ENCODE results near the gene SNHG17. TPM values are rescaled to one million over a fixed set of nuclear protein-coding genes. Genes with fewer than 3 reads are reported as not detected.
"Not testable (repeated sequence)": the region's sequence is repeated elsewhere in the genome, so short reads cannot be mapped to it uniquely, and the experiment has no call there.

The SNHG17 gene
- total RNA-seq, 1 experiment from 2014 or later = 41.5 TPM

DNA sequence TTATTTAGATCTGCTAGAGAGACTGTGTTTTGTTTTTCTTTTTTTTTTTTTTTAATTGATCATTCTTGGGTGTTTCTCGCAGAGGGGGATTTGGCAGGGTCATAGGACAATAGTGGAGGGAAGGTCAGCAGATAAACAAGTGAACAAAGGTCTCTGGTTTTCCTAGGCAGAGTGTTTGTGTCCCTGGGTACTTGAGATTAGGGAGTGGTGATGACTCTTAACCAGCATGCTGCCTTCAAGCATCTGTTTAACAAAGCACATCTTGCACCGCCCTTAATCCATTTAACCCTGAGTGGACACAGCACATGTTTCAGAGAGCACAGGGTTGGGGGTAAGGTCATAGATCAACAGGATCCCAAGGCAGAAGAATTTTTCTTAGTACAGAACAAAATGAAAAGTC lies 25.5 kb upstream of the SNHG17 start:
- Histone ChIP-seq H3K4me2 (peak overlapping the region; percentile 66), H3K27ac (peak overlapping the region; percentile 40), H3K4me1 (replicated peaks; ENCODE audit: insufficient read depth) (peaks cover 11% of the 10 kb centered on the region)
- BruUV-seq (replicated peaks); H3F3A ChIP-seq (ENCODE audit: insufficient read depth, low read depth); H3K4me3 ChIP-seq; DNase-seq; H3K79me2 ChIP-seq (ENCODE audit: low read depth); intact Hi-C loops (cut with micrococcal nuclease; ENCODE audit: unreplicated experiment); H2AFZ ChIP-seq; H3K36me3 ChIP-seq (ENCODE audit: low read depth); H3K27me3 ChIP-seq (ENCODE audit: insufficient read depth, low read depth); H3K9me3 ChIP-seq (ENCODE audit: insufficient read depth, low read depth); H4K20me1 ChIP-seq (ENCODE audit: insufficient read depth); H3K9me2 ChIP-seq (ENCODE audit: insufficient read depth): not testable (repeated sequence)
- ChIA-PET CTCF (interaction anchor here (0.7 to 1.0 kb wide), 3 partner anchors 25 to 347 kb away, joined by 3 to 11 read pairs (median 10); partner anchors contain the start of gene SNHG17), POLR2A (ENCODE audit: unreplicated experiment) (interaction anchor here (1.0 kb wide), 1 partner anchor 25 kb away, joined by 10 read pairs; the partner anchor contains the start of gene SNHG17)

DNA sequence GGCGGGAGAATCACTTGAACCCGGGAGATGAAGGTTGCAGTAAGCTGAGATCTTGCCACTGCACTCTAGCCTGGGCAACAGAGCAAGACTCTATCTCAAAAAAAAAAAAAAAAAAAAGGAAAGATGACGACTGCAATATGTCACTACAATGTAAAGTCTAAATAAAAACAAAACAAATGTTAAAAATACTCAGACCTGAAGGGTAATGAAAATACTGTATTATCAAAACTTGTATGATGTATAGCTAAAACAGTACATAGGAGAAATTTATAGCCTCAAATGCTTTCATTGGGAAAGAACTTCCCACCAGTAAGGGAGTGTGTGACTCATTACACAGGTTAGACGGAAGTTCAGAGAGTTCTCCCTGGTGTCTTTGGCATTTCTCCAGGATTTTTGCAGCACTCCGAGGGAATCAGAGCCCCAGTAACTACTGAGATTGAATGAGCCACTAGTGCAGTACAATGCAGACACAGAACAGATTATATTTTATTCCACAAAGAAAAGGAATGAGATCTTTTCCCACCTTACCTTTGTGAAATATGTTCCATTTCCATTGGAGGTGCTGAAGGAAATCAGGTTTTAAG lies 25.0 kb upstream of the SNHG17 start:
- Histone ChIP-seq H3K27ac (peak overlapping the region; percentile 40), H3K79me2 (ENCODE audit: low read depth) (no peaks in the 10 kb centered on the region), H3K9me2 (ENCODE audit: insufficient read depth) (no peaks in the 10 kb centered on the region), H3K4me3 (no peak overlapping the region; the same call in 1 of the 2 replicates), H3K36me3 (ENCODE audit: low read depth) (no peaks in the 10 kb centered on the region), H3K4me1 (replicated peaks; ENCODE audit: insufficient read depth) (peaks cover 11% of the 10 kb centered on the region), H2AFZ (no peak overlapping the region), H3K27me3 (ENCODE audit: insufficient read depth, low read depth) (no peaks in the 10 kb centered on the region), H4K20me1 (ENCODE audit: insufficient read depth) (no peaks in the 10 kb centered on the region), H3K9me3 (ENCODE audit: insufficient read depth, low read depth) (no peaks in the 10 kb centered on the region), H3F3A (ENCODE audit: insufficient read depth, low read depth) (peaks cover 10% of the 10 kb centered on the region), H3K4me2 (peak overlapping the region; percentile 66)
- TF ChIP-seq, protein P1, sequence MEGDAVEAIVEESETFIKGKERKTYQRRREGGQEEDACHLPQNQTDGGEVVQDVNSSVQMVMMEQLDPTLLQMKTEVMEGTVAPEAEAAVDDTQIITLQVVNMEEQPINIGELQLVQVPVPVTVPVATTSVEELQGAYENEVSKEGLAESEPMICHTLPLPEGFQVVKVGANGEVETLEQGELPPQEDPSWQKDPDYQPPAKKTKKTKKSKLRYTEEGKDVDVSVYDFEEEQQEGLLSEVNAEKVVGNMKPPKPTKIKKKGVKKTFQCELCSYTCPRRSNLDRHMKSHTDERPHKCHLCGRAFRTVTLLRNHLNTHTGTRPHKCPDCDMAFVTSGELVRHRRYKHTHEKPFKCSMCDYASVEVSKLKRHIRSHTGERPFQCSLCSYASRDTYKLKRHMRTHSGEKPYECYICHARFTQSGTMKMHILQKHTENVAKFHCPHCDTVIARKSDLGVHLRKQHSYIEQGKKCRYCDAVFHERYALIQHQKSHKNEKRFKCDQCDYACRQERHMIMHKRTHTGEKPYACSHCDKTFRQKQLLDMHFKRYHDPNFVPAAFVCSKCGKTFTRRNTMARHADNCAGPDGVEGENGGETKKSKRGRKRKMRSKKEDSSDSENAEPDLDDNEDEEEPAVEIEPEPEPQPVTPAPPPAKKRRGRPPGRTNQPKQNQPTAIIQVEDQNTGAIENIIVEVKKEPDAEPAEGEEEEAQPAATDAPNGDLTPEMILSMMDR (conservative IDR thresholded peaks at IDR 0.05) = no peak
- TF ChIP-seq EZH2 (IDR thresholded peaks at IDR 0.05; ENCODE audit: low read depth) = no peak
- peak; percentile 65 to 92 for DNase-seq
- CTCF ChIA-PET = interaction anchor here (0.7 to 1.0 kb wide), 3 partner anchors 25 to 347 kb away, joined by 3 to 11 read pairs (median 10); partner anchors contain the start of gene SNHG17
- POLR2A ChIA-PET (ENCODE audit: unreplicated experiment) = interaction anchor here (0.7 to 1.0 kb wide), 2 partner anchors 25 to 1215 kb away, joined by 4 to 10 read pairs; partner anchors contain the start of gene SNHG17
- intact Hi-C loops (cut with micrococcal nuclease; ENCODE audit: unreplicated experiment) = no loop called here
- no TSS peak for BruUV-seq (replicated peaks)

DNA sequence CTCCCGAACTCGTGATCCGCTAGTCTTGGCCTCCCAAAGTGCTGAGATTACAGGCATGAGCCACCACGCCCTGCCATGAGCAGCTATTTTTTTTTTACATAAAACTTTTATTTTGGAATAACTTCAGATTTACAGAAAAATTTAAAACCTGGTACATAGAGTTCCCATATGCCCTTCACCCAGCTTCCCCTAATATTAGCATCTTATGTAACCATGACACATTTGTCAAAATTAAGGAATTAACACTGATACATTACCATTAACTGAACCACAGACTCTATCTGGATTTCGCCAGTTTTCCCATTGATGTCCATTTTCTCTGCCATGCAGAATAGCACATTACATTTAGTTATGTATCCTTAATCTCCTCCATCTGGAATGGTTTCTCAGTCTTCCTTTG lies 23.2 kb upstream of the SNHG17 start:
- H3K27ac ChIP-seq = no peak overlapping the region
- ChIA-PET CTCF (no interaction called here), POLR2A (ENCODE audit: unreplicated experiment) (no interaction called here)
- no peak overlapping the region for H3K4me2 ChIP-seq
- no TSS peak for BruUV-seq (replicated peaks)
- H3K27me3 ChIP-seq (ENCODE audit: insufficient read depth, low read depth) = no peaks in the 10 kb centered on the region
- no peaks in the 10 kb centered on the region for H3K36me3 ChIP-seq (ENCODE audit: low read depth)
- peaks cover 10% of the 10 kb centered on the region for H3F3A ChIP-seq (ENCODE audit: insufficient read depth, low read depth)
- no peak overlapping the region for H2AFZ ChIP-seq
- intact Hi-C loops (cut with micrococcal nuclease; ENCODE audit: unreplicated experiment) = no loop called here
- TF ChIP-seq EZH2 (IDR thresholded peaks at IDR 0.05; ENCODE audit: low read depth) = no peak
- TF ChIP-seq, protein P1 (conservative IDR thresholded peaks at IDR 0.05) = no peak
- no peak for DNase-seq
- no peak overlapping the region for H3K4me3 ChIP-seq
- peaks cover 11% of the 10 kb centered on the region for H3K4me1 ChIP-seq (replicated peaks; ENCODE audit: insufficient read depth)
- H3K9me3 ChIP-seq (ENCODE audit: insufficient read depth, low read depth) = no peaks in the 10 kb centered on the region
- no peaks in the 10 kb centered on the region for H3K79me2 ChIP-seq (ENCODE audit: low read depth)
- H3K9me2 ChIP-seq (ENCODE audit: insufficient read depth) = no peaks in the 10 kb centered on the region
- H4K20me1 ChIP-seq (ENCODE audit: insufficient read depth) = no peaks in the 10 kb centered on the region

Data from PC-9 (cell line).